Suprapubic skin (tissue), 4 donors: Measurements from ENCODE around the gene RABGGTA. TPM values are rescaled to one million over a fixed set of nuclear protein-coding genes. Genes with fewer than 3 reads are reported as not detected.
A peak's percentile ranks its signal among the peaks of the same experiment; 100 is the strongest.

Experiments
- DNase-seq, 2 donors: peaks; one replicate each; pipeline ENCODE4 v3.0.0-alpha.2; 2019; ENCODE audit warnings: low spot score in 2 of 2
- H3K27ac ChIP-seq: fragments of 200-600 bp; sonication (generic); one replicate; pipeline ENCODE4 v1.5.1; 2019
- H3K27me3 ChIP-seq: fragments of 200-600 bp; sonication (generic); one replicate; pipeline ENCODE4 v1.5.1; 2019
- H3K36me3 ChIP-seq: fragments of 200-600 bp; sonication (generic); one replicate; pipeline ENCODE4 v1.5.1; 2019
- H3K4me1 ChIP-seq: fragments of 200-600 bp; sonication (generic); one replicate; pipeline ENCODE4 v1.5.1; 2019
- H3K4me3 ChIP-seq: fragments of 200-600 bp; sonication (generic); one replicate; pipeline ENCODE4 v1.5.1; 2019; ENCODE audit warnings: mild to moderate bottlenecking
- H3K9me3 ChIP-seq: fragments of 200-600 bp; sonication (generic); one replicate; pipeline ENCODE4 v1.5.1; 2019
- EP300 ChIP-seq: sonication (generic); formaldehyde crosslinking; IDR thresholded peaks from one replicate; pipeline ENCODE4 v1.6.1; 2017; ENCODE audit warnings: antibody characterized with exemption
- POLR2A ChIP-seq, 2 donors: fragments of 450-650 bp; IDR thresholded peaks; one replicate each; pipeline ENCODE4 v1.6.1; 2017; ENCODE audit warnings: antibody characterized with exemption in 2 of 2, mild to moderate bottlenecking in 2 of 2, moderate library complexity in 2 of 2
- POLR2AphosphoS5 ChIP-seq, 3 donors: sonication (generic); formaldehyde crosslinking; IDR thresholded peaks; one replicate each; pipeline ENCODE4 v1.6.1; 2017; ENCODE audit warnings: antibody characterized with exemption in 3 of 3
- WGBS: methylation state at CpG from one replicate; pipeline ENCODE4 v1.1.5; 2018; 5-methylcytosine and 5-hydroxymethylcytosine counted together
- total RNA-seq, 4 donors: library from RNA; depleted of rRNA; stranded (reverse); fragments of >200 nt; gene quantifications; one replicate each; pipeline ENCODE4 v1.1.0, GENCODE V29; 2016
- TF ChIP-seq, protein P1 (sequence below), 2 donors: fragments of 200-600 bp in 1 of 2; fragments of 450-650 bp in 1 of 2; sonication (generic) in 1 of 2; IDR thresholded peaks; one replicate each; pipeline ENCODE4 v1.5.1; 2016 to 2019; ENCODE audit warnings: antibody characterized with exemption in 2 of 2, mild to moderate bottlenecking in 1 of 2, moderate library complexity in 1 of 2

RABGGTA gene
- total RNA-seq, 4 donors from 2014 or later = 50.4 to 65.9 (median 53.1) TPM

GRCh38 chr14:24299255-24300191 is 28.1 kb upstream of the RABGGTA start, which contains the start of the genes DHRS1 and NOP9:
Gene DHRS1 (minus strand): TSS chr14:24299780. CDS start chr14:24299106, 674 bp downstream.
Gene NOP9 (plus strand): TSS chr14:24299850. CDS start chr14:24299955, 105 bp downstream.
- Histone ChIP-seq H3K4me1 (peaks cover 44% of the 10 kb centered on the region), H3K36me3 (peaks cover 53% of the 10 kb centered on the region)

DNA sequence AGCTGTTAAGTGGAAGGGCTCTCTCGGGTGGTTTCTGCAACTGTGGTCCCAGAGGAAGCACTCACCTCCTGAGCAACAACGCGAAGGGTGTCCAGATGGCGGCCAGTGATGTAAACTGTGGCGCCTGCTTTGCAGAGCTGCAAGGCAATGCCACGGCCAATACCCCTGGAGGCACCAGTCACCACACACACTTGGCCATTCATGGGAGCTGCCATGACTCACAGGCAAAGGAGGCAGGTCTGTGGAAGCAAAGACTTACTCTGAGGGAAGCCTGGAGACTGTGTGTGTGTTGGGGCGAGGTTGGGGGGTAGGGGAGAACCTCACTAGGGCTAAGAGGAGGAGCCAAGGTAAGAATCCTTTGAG is 27.5 kb upstream of the RABGGTA start:
- DNase-seq = no peak

More at GRCh38 chr14:24299255-24300191, 28.1 kb upstream of the RABGGTA start, which contains the start of the genes DHRS1 and NOP9:
- peak; percentile 48 to 92 (median 83) for TF ChIP-seq POLR2AphosphoS5 (IDR thresholded peaks at IDR 0.05)
- peak in 1 of 2 donors; percentile 46 for TF ChIP-seq POLR2A (IDR thresholded peaks at IDR 0.05)
- TF ChIP-seq, protein P1, sequence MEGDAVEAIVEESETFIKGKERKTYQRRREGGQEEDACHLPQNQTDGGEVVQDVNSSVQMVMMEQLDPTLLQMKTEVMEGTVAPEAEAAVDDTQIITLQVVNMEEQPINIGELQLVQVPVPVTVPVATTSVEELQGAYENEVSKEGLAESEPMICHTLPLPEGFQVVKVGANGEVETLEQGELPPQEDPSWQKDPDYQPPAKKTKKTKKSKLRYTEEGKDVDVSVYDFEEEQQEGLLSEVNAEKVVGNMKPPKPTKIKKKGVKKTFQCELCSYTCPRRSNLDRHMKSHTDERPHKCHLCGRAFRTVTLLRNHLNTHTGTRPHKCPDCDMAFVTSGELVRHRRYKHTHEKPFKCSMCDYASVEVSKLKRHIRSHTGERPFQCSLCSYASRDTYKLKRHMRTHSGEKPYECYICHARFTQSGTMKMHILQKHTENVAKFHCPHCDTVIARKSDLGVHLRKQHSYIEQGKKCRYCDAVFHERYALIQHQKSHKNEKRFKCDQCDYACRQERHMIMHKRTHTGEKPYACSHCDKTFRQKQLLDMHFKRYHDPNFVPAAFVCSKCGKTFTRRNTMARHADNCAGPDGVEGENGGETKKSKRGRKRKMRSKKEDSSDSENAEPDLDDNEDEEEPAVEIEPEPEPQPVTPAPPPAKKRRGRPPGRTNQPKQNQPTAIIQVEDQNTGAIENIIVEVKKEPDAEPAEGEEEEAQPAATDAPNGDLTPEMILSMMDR (IDR thresholded peaks at IDR 0.05) = no peak
- TF ChIP-seq EP300 = no peak
- Histone ChIP-seq H3K4me3 (peak within 1 kb of the TSS; percentile 87), H3K27ac (peak within 1 kb of the TSS; percentile 88), H3K27me3 (no peaks in the 10 kb centered on the region), H3K9me3 (no peaks in the 10 kb centered on the region)
- under 1% methylated on average over 21 of the region's 75 CpGs for WGBS
- DNase-seq = peak; percentile 96

GRCh38 chr14:24297190-24297964 is 26.0 kb upstream of the RABGGTA start:
- Histone ChIP-seq H3K27me3 (no peaks in the 10 kb centered on the region), H3K27ac (no peak overlapping the region), H3K4me1 (peaks cover 44% of the 10 kb centered on the region), H3K36me3 (peaks cover 36% of the 10 kb centered on the region), H3K4me3 (no peak overlapping the region), H3K9me3 (no peaks in the 10 kb centered on the region)
- TF ChIP-seq, protein P1 (IDR thresholded peaks at IDR 0.05) = peak; percentile 19 to 45
- TF ChIP-seq POLR2A (IDR thresholded peaks at IDR 0.05) = no peak
- DNase-seq = no peak
- WGBS = 41% methylated on average over 5 of the region's 5 CpGs

More for the DNA sequence above, 27.5 kb upstream of the RABGGTA start:
- no peaks in the 10 kb centered on the region for H3K27me3 ChIP-seq
- TF ChIP-seq EP300 (no peak), POLR2A (IDR thresholded peaks at IDR 0.05) (no peak), POLR2AphosphoS5 (IDR thresholded peaks at IDR 0.05) (no peak)
- TF ChIP-seq, protein P1 (IDR thresholded peaks at IDR 0.05) = no peak
- no peaks in the 10 kb centered on the region for H3K9me3 ChIP-seq
- peak overlapping the region; percentile 88 for H3K27ac ChIP-seq
- H3K36me3 ChIP-seq = peaks cover 47% of the 10 kb centered on the region
- peaks cover 44% of the 10 kb centered on the region for H3K4me1 ChIP-seq
- H3K4me3 ChIP-seq = peak overlapping the region; percentile 87
- 34% methylated on average over 7 of the region's 7 CpGs for WGBS

DNA sequence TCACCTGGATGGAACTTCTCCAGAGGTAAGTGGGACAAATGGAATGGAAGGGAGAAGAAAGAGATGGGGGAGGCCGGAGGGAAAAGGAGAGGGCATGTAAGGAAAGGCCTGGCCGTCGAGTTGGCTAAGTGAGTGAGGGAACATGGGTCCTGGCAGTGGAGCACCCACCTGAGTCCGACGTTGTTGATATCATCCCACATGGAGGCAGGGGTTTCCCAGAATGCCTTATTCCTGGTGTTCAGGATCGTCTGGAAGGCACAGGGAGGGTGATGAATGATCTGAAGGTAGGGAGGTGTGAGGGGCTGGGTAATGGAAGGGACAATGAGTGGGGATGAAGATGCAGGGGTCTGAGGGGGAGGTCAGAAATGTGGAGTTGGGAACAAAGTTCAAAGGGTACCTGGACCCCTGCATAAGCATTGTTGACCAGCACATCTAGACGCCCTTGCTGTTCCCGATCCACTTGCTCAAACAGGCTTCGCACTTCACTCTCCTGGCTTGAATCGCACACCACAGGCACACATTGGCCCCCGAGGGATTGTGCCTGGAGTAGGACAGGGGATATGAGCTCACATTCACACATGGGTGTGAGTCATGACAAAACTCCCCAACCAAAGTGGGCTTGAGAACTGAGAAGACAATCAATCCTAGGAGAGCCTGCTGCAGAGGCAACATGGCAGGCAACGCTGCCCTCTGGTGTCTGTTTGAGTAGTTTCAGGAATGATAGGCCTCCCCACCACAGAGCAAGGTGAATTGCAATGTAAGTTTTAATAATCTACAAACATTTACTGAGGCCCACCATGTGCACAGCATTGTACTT is 25.2 kb upstream of the RABGGTA start:
- TF ChIP-seq POLR2AphosphoS5 (IDR thresholded peaks at IDR 0.05) = peak in 1 of 3 donors; percentile 15
- TF ChIP-seq POLR2A (IDR thresholded peaks at IDR 0.05) = no peak
- TF ChIP-seq, protein P1 (IDR thresholded peaks at IDR 0.05) = peak; percentile 71 to 74
- no peaks in the 10 kb centered on the region for H3K9me3 ChIP-seq
- peaks cover 36% of the 10 kb centered on the region for H3K36me3 ChIP-seq
- no peak overlapping the region for H3K4me3 ChIP-seq
- no peaks in the 10 kb centered on the region for H3K27me3 ChIP-seq
- DNase-seq = peak; percentile 77 to 82
- H3K4me1 ChIP-seq = peaks cover 44% of the 10 kb centered on the region
- peak overlapping the region; percentile 64 for H3K27ac ChIP-seq
- 62% methylated on average over 11 of the region's 12 CpGs for WGBS
